Lower leg skin (tissue), 4 donors: ENCODE measurements around the gene ST3GAL3. TPM values are rescaled to one million over a fixed set of nuclear protein-coding genes. Genes with fewer than 3 reads are reported as not detected.

Experiments used
- DNase-seq, 2 donors: peaks; one replicate each; pipeline ENCODE4 v3.0.0-alpha.2; 2019; ENCODE audit warnings: low spot score in 2 of 2
- H3K4me3 ChIP-seq: fragments of 200-600 bp; sonication (generic); 2 replicates; pipeline ENCODE4 v1.5.1; 2017; ENCODE audit warnings: mild to moderate bottlenecking, low read depth; ENCODE audit not compliant: poor library complexity, severe bottlenecking
- CTCF ChIP-seq, 3 donors: fragments of 450-650 bp; IDR thresholded peaks; one replicate each; pipeline ENCODE4 v1.5.1; 2016; ENCODE audit warnings: antibody characterized with exemption in 3 of 3, mild to moderate bottlenecking in 3 of 3, moderate library complexity in 2 of 3
- POLR2A ChIP-seq, 2 donors: fragments of 450-650 bp; IDR thresholded peaks; one replicate each; pipeline ENCODE4 v1.6.1; 2016 to 2017; ENCODE audit warnings: antibody characterized with exemption in 2 of 2, mild to moderate bottlenecking in 1 of 2, moderate library complexity in 1 of 2
- WGBS, 2 donors: methylation state at CpG; one replicate each; pipeline ENCODE4 v1.1.5; 2018; 5-methylcytosine and 5-hydroxymethylcytosine counted together
- intact Hi-C: fragments of 100-400 bp; cut with DNase I; formaldehyde crosslinking; loops from one replicate; pipeline ENCODE4 v1.15.0; 2023; ENCODE audit warnings: low total_unique reads
- total RNA-seq, 4 donors: library from RNA; depleted of rRNA; stranded (reverse); fragments of >200 nt; gene quantifications; one replicate each; pipeline ENCODE4 v1.1.0, GENCODE V29; 2016

The ST3GAL3 gene
- total RNA-seq, 4 donors from 2014 or later, result 6.9 to 10.5 (median 8.0) TPM

- TF ChIP-seq POLR2A (IDR thresholded peaks at IDR 0.05) (no peak), CTCF (IDR thresholded peaks at IDR 0.05) (no peak)
- intact Hi-C loops, result no loop called here
- DNase-seq, result no peak
These were observed 22.6 kb downstream of the ST3GAL3 start for GRCh38 chr1:43729816-43730463.

GRCh38 chr1:43731867-43732531 is 24.7 kb downstream of the ST3GAL3 start:
- TF ChIP-seq POLR2A (IDR thresholded peaks at IDR 0.05) (no peak), CTCF (IDR thresholded peaks at IDR 0.05) (no peak)
- WGBS, 2 donors, result 48 to 50% methylated on average over 7 of the region's 7 CpGs
- no peak overlapping the region for H3K4me3 ChIP-seq
- no peak for DNase-seq
- intact Hi-C loops, result no loop called here

More at GRCh38 chr1:43729816-43730463, 22.6 kb downstream of the ST3GAL3 start:
- WGBS, 2 donors, result 90 to 92% methylated on average over 4 of the region's 4 CpGs
- no peak overlapping the region for H3K4me3 ChIP-seq

- 79 to 81% methylated on average over 2 of the region's 2 CpGs for WGBS, 2 donors
- no peak overlapping the region for H3K4me3 ChIP-seq
- no peak for TF ChIP-seq POLR2A (IDR thresholded peaks at IDR 0.05)
- TF ChIP-seq CTCF (IDR thresholded peaks at IDR 0.05), result no peak
- DNase-seq, result no peak
- intact Hi-C loops, result no loop called here
These were observed 29.5 kb downstream of the ST3GAL3 start for GRCh38 chr1:43736819-43737218.

GRCh38 chr1:43742026-43742425 is 34.7 kb downstream of the ST3GAL3 start:
- no peak for DNase-seq
- WGBS, 2 donors, result 97 to 98% methylated on average over 4 of the region's 4 CpGs
- intact Hi-C loops, result no loop called here
- no peak overlapping the region for H3K4me3 ChIP-seq
- TF ChIP-seq POLR2A (IDR thresholded peaks at IDR 0.05) (no peak), CTCF (IDR thresholded peaks at IDR 0.05) (no peak)

- WGBS, 2 donors, result 74 to 88% methylated on average over 1 of the region's 1 CpG
- TF ChIP-seq POLR2A (IDR thresholded peaks at IDR 0.05) (no peak), CTCF (IDR thresholded peaks at IDR 0.05) (no peak)
- intact Hi-C loops, result no loop called here
- H3K4me3 ChIP-seq, result no peak overlapping the region
- no peak for DNase-seq
These were observed 35.9 kb downstream of the ST3GAL3 start for GRCh38 chr1:43743206-43743605.
